ENCODE results near the gene FUNDC2. TPM values are rescaled to one million over a fixed set of nuclear protein-coding genes. Genes with fewer than 3 reads are reported as not detected.

Gene FUNDC2
- 54.4 and 65.0 TPM in 2 replicates for total RNA-seq

GRCh38 chrX:155026727-155027508, at the start of gene FUNDC2:
Gene FUNDC2 (plus strand): TSS chrX:155026844. CDS start chrX:155026939, 95 bp downstream.

GRCh38 chrX:155022585-155022984, 4.1 kb upstream of the FUNDC2 start, which contains the start of gene F8:
Gene F8 (minus strand): TSS chrX:155022723. CDS start chrX:155022552, 171 bp downstream.

GRCh38 chrX:155070975-155071693, 44.5 kb downstream of the FUNDC2 start, which contains the start of the genes BRCC3, CMC4 and MTCP1:
Gene BRCC3 (plus strand): TSS chrX:155071508. CDS start chrX:155071528, 20 bp downstream.
Gene CMC4 (minus strand): TSS chrX:155071136. CDS start chrX:155064023, 7,113 bp downstream.
Gene MTCP1 (minus strand): TSS chrX:155071136. CDS start chrX:155066010, 5,126 bp downstream.

Other genes with a start within 250 kb of the FUNDC2 start
- 19.9 and 23.0 TPM in 2 replicates for gene MPP1, start 221.4 kb upstream of the FUNDC2 start, total RNA-seq
- not detected in 2 replicates for gene SMIM9, start 192.2 kb upstream of the FUNDC2 start, total RNA-seq
- 2.0 and 2.8 TPM in 2 replicates for gene F8A1, start 140.5 kb upstream of the FUNDC2 start, total RNA-seq
- gene F8, start 4.1 kb upstream of the FUNDC2 start, total RNA-seq = 3.9 and 4.0 TPM in 2 replicates
- gene CMC4, start 44.3 kb downstream of the FUNDC2 start, total RNA-seq = 7.7 and 9.5 TPM in 2 replicates
- gene MTCP1, start 44.3 kb downstream of the FUNDC2 start, total RNA-seq = 30.0 and 33.4 TPM in 2 replicates
- gene BRCC3, start 44.7 kb downstream of the FUNDC2 start, total RNA-seq = 10.9 and 11.5 TPM in 2 replicates
- gene VBP1, start 189.6 kb downstream of the FUNDC2 start, total RNA-seq = 62.9 and 66.7 TPM in 2 replicates
- 0.06 and 0.13 TPM in 2 replicates for gene RAB39B, start 237.6 kb downstream of the FUNDC2 start, total RNA-seq

Data from aortic smooth muscle cell (primary cell).